HL-60 (cell line): ENCODE measurements around the gene RAI1.

Source experiments
- CTCF ChIP-seq: IDR thresholded peaks from one replicate; pipeline ENCODE4 v1.5.1; 2011; ENCODE audit warnings: low read length, control low read depth, inconsistent platforms; ENCODE audit not compliant: insufficient read depth
- POLR2AphosphoS5 ChIP-seq: IDR thresholded peaks from 2 replicates; pipeline ENCODE4 v1.6.1; 2012; ENCODE audit warnings: low read depth
- REST ChIP-seq: IDR thresholded peaks from 2 replicates; pipeline ENCODE4 v1.6.1; 2012; ENCODE audit warnings: low read depth; ENCODE audit not compliant: insufficient replicate concordance
- SPI1 ChIP-seq: IDR thresholded peaks from 2 replicates; pipeline ENCODE4 v1.6.1; 2012; ENCODE audit warnings: low read depth, mild to moderate bottlenecking, borderline replicate concordance

GRCh38 chr17:17709815-17710321 is 28.6 kb downstream of the RAI1 start:
- TF ChIP-seq CTCF, result no peak
- TF ChIP-seq SPI1, result no peak
- no peak for TF ChIP-seq REST
- TF ChIP-seq POLR2AphosphoS5, result no peak
